Panc1 (cell line): Measurements from ENCODE around the gene TUBGCP3. TPM values are rescaled to one million over a fixed set of nuclear protein-coding genes. Genes with fewer than 3 reads are reported as not detected.
"Not testable (repeated sequence)": the region's sequence is repeated elsewhere in the genome, so short reads cannot be mapped to it uniquely, and the experiment has no call there.

Experiments used
- ATAC-seq: fragments of 200-7000 bp; cut with Tn5 transposase; 2 replicates; pipeline ENCODE4 v1.9.1; 2020; ENCODE audit warnings: mild to moderate bottlenecking, moderate library complexity
- BruUV-seq: library from RNA; stranded (reverse); fragments of 400-500 nt; replicated peaks from 2 replicates; lab custom pipeline; 2021; lab: Mats Ljungman, UMichigan
- CTCF ChIA-PET: fragments of 300-600 bp; sonication (Branson Sonifier 250); formaldehyde crosslinking; loops from one replicate; lab custom pipeline; 2022; ENCODE audit warnings: antibody characterized with exemption; lab: Charles Lee
- POLR2A ChIA-PET: fragments of 300-600 bp; sonication (Branson Sonifier 250); formaldehyde crosslinking; loops from one replicate; lab custom pipeline; 2022; ENCODE audit warnings: antibody characterized with exemption; lab: Charles Lee
- DNase-seq: peaks from one replicate; pipeline ENCODE4 v3.0.0-alpha.2; 2010; ENCODE audit warnings: low read depth, low spot score
- H3K27ac ChIP-seq: 2 replicates; pipeline ENCODE4 v1.5.1; 2011; ENCODE audit warnings: mild to moderate bottlenecking, low read length, inconsistent platforms
- H3K27me3 ChIP-seq: fragments of 200-500 bp; sonication (Bioruptor generic); 2 replicates; pipeline ENCODE4 v1.6.0; 2014; ENCODE audit warnings: low read length, inconsistent platforms; ENCODE audit not compliant: control insufficient read depth, insufficient read depth
- H3K36me3 ChIP-seq: fragments of 200-500 bp; sonication (Bioruptor generic); 2 replicates; pipeline ENCODE4 v1.5.1; 2014; ENCODE audit warnings: inconsistent platforms, mild to moderate bottlenecking, low read length, moderate library complexity; ENCODE audit not compliant: control insufficient read depth, insufficient read depth
- H3K4me1 ChIP-seq: 2 replicates; pipeline ENCODE4 v1.5.1; 2011; ENCODE audit warnings: inconsistent platforms, mild to moderate bottlenecking, low read length, moderate library complexity; ENCODE audit not compliant: control insufficient read depth, insufficient read depth
- H3K4me3 ChIP-seq, 2 experiments: 2 replicates each; pipeline ENCODE4 v1.5.1; 2011 to 2012; ENCODE audit warnings: low read depth in 2 of 2, low read length in 2 of 2, mild to moderate bottlenecking in 2 of 2, inconsistent platforms in 1 of 2, moderate library complexity in 1 of 2
- H3K9me3 ChIP-seq: fragments of 200-500 bp; sonication (Bioruptor generic); 2 replicates; pipeline ENCODE4 v1.5.1; 2014; ENCODE audit warnings: low read depth, mild to moderate bottlenecking, inconsistent platforms, low read length, moderate library complexity; ENCODE audit not compliant: control insufficient read depth, insufficient read depth
- POLR2AphosphoS5 ChIP-seq: IDR thresholded peaks from 2 replicates; pipeline ENCODE4 v1.6.1; 2012; ENCODE audit warnings: mild to moderate bottlenecking, low read depth, low read length, moderate library complexity
- REST ChIP-seq, 2 experiments: IDR thresholded peaks; 2 replicates each; pipeline ENCODE4 v1.6.1; 2011 to 2012; ENCODE audit warnings: low read depth in 2 of 2, control low read depth in 1 of 2, low read length in 1 of 2, mild to moderate bottlenecking in 1 of 2, moderate library complexity in 1 of 2; ENCODE audit not compliant: insufficient read depth in 1 of 2
- SIN3A ChIP-seq: IDR thresholded peaks from 2 replicates; pipeline ENCODE4 v1.6.1; 2012; ENCODE audit warnings: low read depth, mild to moderate bottlenecking, low read length, moderate library complexity, borderline replicate concordance; ENCODE audit not compliant: insufficient read depth
- TCF7L2 ChIP-seq: IDR thresholded peaks from 2 replicates; pipeline ENCODE4 v1.6.1; 2011; ENCODE audit warnings: mild to moderate bottlenecking, low read depth, low read length, inconsistent platforms
- in situ Hi-C: cut with HindIII; loops from 2 replicates; pipeline ENCODE4 v1.10.0; 2016; ENCODE audit warnings: low sequenced_read_pairs, low pct_unique_long_range_greater_than_20kb
- intact Hi-C: fragments of 100-400 bp; cut with micrococcal nuclease; formaldehyde crosslinking; loops from one replicate; pipeline ENCODE4 v1.10.0; 2022; ENCODE audit not compliant: unreplicated experiment
- total RNA-seq: library from RNA; stranded (reverse); gene quantifications from one replicate; pipeline ENCODE4 v1.2.1, GENCODE V29; 2021; ENCODE audit not compliant: unreplicated experiment
- TF ChIP-seq, protein P1 (sequence below): fragments of 450-650 bp; IDR thresholded peaks from 2 replicates; pipeline ENCODE4 v1.5.1; 2017; ENCODE audit warnings: mild to moderate bottlenecking

TUBGCP3 gene
- total RNA-seq, 1 experiment from 2014 or later, result 28.4 TPM

DNA sequence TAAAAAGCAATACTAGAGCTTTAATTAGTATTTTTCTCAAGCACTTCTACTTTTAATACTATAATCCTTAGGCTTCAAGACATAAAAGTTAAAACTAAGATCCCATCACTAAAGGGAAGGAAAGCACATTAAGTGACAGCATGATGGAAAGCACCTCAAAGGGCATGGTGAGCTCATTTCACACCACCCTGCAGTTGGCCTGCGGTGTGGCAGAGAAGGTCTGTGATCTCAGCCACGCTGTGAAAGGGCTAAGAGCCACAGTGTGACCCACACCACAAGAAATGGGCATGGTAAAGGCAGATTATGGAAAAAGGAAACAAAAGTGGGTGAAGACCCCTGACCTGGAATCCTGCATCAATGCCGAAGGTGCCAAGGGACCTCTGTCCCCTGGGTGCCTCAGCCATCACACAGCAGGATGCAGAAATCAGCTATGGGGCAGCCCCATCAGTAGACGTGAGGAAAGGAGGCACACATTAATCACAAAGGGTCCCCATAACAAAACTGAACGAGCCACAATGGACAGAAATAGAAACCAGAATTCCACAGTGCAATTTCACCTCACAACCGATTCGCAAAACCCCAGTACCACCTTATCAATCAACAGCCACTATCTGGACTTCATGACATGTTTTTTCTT lies 33.6 kb downstream of the TUBGCP3 start:
- H3K27ac ChIP-seq, result no peak overlapping the region
- BruUV-seq, result no TSS peak
- peaks cover 4% of the 10 kb centered on the region for H3K36me3 ChIP-seq
- POLR2A ChIA-PET, result no interaction called here
- H3K27me3 ChIP-seq, result no peaks in the 10 kb centered on the region
- H3K4me1 ChIP-seq, result no peaks in the 10 kb centered on the region
- no peaks in the 10 kb centered on the region for H3K9me3 ChIP-seq
- no peak for ATAC-seq
- CTCF ChIA-PET, result no interaction called here
- no peak for DNase-seq
- intact Hi-C loops (no loop called here), in situ Hi-C loops (no loop called here)
- H3K4me3 ChIP-seq, result no peak overlapping the region
- TF ChIP-seq REST (IDR thresholded peaks at IDR 0.05; ENCODE audit: insufficient read depth in 1 of 2, low read depth in 2 of 2, low read length in 1 of 2) (no peak), SIN3A (no peak), POLR2AphosphoS5 (no peak), TCF7L2 (no peak)
- TF ChIP-seq, protein P1, sequence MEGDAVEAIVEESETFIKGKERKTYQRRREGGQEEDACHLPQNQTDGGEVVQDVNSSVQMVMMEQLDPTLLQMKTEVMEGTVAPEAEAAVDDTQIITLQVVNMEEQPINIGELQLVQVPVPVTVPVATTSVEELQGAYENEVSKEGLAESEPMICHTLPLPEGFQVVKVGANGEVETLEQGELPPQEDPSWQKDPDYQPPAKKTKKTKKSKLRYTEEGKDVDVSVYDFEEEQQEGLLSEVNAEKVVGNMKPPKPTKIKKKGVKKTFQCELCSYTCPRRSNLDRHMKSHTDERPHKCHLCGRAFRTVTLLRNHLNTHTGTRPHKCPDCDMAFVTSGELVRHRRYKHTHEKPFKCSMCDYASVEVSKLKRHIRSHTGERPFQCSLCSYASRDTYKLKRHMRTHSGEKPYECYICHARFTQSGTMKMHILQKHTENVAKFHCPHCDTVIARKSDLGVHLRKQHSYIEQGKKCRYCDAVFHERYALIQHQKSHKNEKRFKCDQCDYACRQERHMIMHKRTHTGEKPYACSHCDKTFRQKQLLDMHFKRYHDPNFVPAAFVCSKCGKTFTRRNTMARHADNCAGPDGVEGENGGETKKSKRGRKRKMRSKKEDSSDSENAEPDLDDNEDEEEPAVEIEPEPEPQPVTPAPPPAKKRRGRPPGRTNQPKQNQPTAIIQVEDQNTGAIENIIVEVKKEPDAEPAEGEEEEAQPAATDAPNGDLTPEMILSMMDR, result no peak

GRCh38 chr13:112548975-112549374 lies 39.0 kb downstream of the TUBGCP3 start:
- POLR2A ChIA-PET, CTCF ChIA-PET, H3K27ac ChIP-seq, in situ Hi-C loops, H3K9me3 ChIP-seq, ATAC-seq, BruUV-seq, DNase-seq, H3K4me1 ChIP-seq, H3K27me3 ChIP-seq, intact Hi-C loops, H3K36me3 ChIP-seq, H3K4me3 ChIP-seq: not testable (repeated sequence)

DNA sequence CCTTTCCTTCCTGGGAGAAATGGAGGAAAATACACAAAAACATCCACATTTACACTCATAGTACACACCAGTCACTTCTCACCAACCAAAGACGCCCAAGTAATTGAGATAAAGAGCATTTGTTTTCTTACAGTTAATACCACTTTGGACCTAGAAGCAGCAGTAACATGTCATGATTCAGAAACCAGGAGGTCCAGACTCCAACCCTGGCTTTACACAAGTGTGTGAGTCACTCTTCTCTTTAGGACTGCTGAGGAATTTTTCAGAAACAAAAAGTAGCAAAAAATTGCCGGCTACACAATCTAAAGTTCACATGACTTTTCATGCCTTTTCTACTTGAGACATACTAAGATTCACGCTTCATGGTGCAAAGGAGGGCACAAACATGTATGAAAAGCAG lies 42.1 kb downstream of the TUBGCP3 start:
- Histone ChIP-seq H3K27me3 (no peaks in the 10 kb centered on the region), H3K4me1 (no peaks in the 10 kb centered on the region), H3K9me3 (no peaks in the 10 kb centered on the region), H3K27ac (no peak overlapping the region), H3K36me3 (no peaks in the 10 kb centered on the region; the same call in 1 of the 2 replicates), H3K4me3 (no peak overlapping the region)
- TF ChIP-seq SIN3A (no peak), REST (IDR thresholded peaks at IDR 0.05; ENCODE audit: insufficient read depth in 1 of 2, low read depth in 2 of 2, low read length in 1 of 2) (no peak), TCF7L2 (no peak), POLR2AphosphoS5 (no peak)
- TF ChIP-seq, protein P1, result no peak
- ATAC-seq (no peak), DNase-seq (no peak)
- CTCF ChIA-PET, result no interaction called here
- POLR2A ChIA-PET, result no interaction called here
- no TSS peak for BruUV-seq
- intact Hi-C loops, result no loop called here
- in situ Hi-C loops, result no loop called here
